ENCODE results near the gene ALDOC.

The ALDOC gene

GRCh38 chr17:28618464-28618863 is 41.8 kb upstream of the ALDOC start:
- TF ChIP-seq MAX (IDR thresholded peaks at IDR 0.05) (no peak), ZBTB7A (IDR thresholded peaks at IDR 0.05; ENCODE audit: low read depth) (no peak), TAF1 (IDR thresholded peaks at IDR 0.05; ENCODE audit: low read depth) (no peak), CREB1 (IDR thresholded peaks at IDR 0.05; ENCODE audit: low read depth) (no peak), REST (IDR thresholded peaks at IDR 0.05; ENCODE audit: low read depth) (no peak), EP300 (IDR thresholded peaks at IDR 0.05; ENCODE audit: borderline replicate concordance) (no peak), USF1 (IDR thresholded peaks at IDR 0.05) (no peak), FOXM1 (IDR thresholded peaks at IDR 0.05; ENCODE audit: borderline replicate concordance, low read depth) (no peak), RAD21 (IDR thresholded peaks at IDR 0.05; ENCODE audit: low read depth) (no peak), YY1 (IDR thresholded peaks at IDR 0.05; ENCODE audit: low read depth) (no peak), TCF12 (IDR thresholded peaks at IDR 0.05; ENCODE audit: low read depth) (no peak), EGR1 (IDR thresholded peaks at IDR 0.05) (no peak), NFIC (IDR thresholded peaks at IDR 0.05) (no peak)

GRCh38 chr17:28616281-28616680 is 39.6 kb upstream of the ALDOC start:
- TF ChIP-seq EGR1 (IDR thresholded peaks at IDR 0.05) = no peak
- TF ChIP-seq REST (IDR thresholded peaks at IDR 0.05; ENCODE audit: low read depth) = no peak
- no peak for TF ChIP-seq TEAD4 (IDR thresholded peaks at IDR 0.05)
- TF ChIP-seq USF1 (IDR thresholded peaks at IDR 0.05) = no peak
- TF ChIP-seq CEBPB (IDR thresholded peaks at IDR 0.05) = no peak
- TF ChIP-seq ZBTB7A (IDR thresholded peaks at IDR 0.05; ENCODE audit: low read depth) = no peak
- no peak for TF ChIP-seq NFIC (IDR thresholded peaks at IDR 0.05)
- no peak for TF ChIP-seq TCF12 (IDR thresholded peaks at IDR 0.05; ENCODE audit: low read depth)
- TF ChIP-seq TAF1 (IDR thresholded peaks at IDR 0.05; ENCODE audit: low read depth) = no peak

- TF ChIP-seq YY1 (IDR thresholded peaks at IDR 0.05; ENCODE audit: low read depth) (no peak), USF1 (IDR thresholded peaks at IDR 0.05) (no peak), TEAD4 (IDR thresholded peaks at IDR 0.05) (no peak), MAX (IDR thresholded peaks at IDR 0.05) (no peak), TAF1 (IDR thresholded peaks at IDR 0.05; ENCODE audit: low read depth) (no peak), EGR1 (IDR thresholded peaks at IDR 0.05) (no peak), EP300 (IDR thresholded peaks at IDR 0.05; ENCODE audit: borderline replicate concordance) (no peak), CREB1 (IDR thresholded peaks at IDR 0.05; ENCODE audit: low read depth) (no peak), CEBPB (IDR thresholded peaks at IDR 0.05) (no peak), REST (IDR thresholded peaks at IDR 0.05; ENCODE audit: low read depth) (no peak), ZBTB7A (IDR thresholded peaks at IDR 0.05; ENCODE audit: low read depth) (no peak), RAD21 (IDR thresholded peaks at IDR 0.05; ENCODE audit: low read depth) (no peak)
Observed at GRCh38 chr17:28615260-28615940, 38.7 kb upstream of the ALDOC start.

GRCh38 chr17:28613931-28614381 is 37.3 kb upstream of the ALDOC start, which contains the start of gene RSKR:
Gene RSKR (minus strand): TSS chr17:28614185. CDS start chr17:28614161, 24 bp downstream.
- TF ChIP-seq CREB1 (IDR thresholded peaks at IDR 0.05; ENCODE audit: low read depth) (no peak), YY1 (IDR thresholded peaks at IDR 0.05; ENCODE audit: low read depth) (no peak), TEAD4 (IDR thresholded peaks at IDR 0.05) (no peak), EP300 (IDR thresholded peaks at IDR 0.05; ENCODE audit: borderline replicate concordance) (no peak)
